Activated CD8-positive, alpha-beta memory T cell treated with anti-CD3 and anti-CD28 coated beads, Interleukin-2, amount 50 U/mL, for 48 hours (primary cell): ENCODE results near the gene PLXNB1.
"Not testable (repeated sequence)": the region's sequence is repeated elsewhere in the genome, so short reads cannot be mapped to it uniquely, and the experiment has no call there.

Experiments used
- DNase-seq: peaks from one replicate; pipeline ENCODE4 v3.0.0-alpha.2; 2020

PLXNB1 gene

DNA sequence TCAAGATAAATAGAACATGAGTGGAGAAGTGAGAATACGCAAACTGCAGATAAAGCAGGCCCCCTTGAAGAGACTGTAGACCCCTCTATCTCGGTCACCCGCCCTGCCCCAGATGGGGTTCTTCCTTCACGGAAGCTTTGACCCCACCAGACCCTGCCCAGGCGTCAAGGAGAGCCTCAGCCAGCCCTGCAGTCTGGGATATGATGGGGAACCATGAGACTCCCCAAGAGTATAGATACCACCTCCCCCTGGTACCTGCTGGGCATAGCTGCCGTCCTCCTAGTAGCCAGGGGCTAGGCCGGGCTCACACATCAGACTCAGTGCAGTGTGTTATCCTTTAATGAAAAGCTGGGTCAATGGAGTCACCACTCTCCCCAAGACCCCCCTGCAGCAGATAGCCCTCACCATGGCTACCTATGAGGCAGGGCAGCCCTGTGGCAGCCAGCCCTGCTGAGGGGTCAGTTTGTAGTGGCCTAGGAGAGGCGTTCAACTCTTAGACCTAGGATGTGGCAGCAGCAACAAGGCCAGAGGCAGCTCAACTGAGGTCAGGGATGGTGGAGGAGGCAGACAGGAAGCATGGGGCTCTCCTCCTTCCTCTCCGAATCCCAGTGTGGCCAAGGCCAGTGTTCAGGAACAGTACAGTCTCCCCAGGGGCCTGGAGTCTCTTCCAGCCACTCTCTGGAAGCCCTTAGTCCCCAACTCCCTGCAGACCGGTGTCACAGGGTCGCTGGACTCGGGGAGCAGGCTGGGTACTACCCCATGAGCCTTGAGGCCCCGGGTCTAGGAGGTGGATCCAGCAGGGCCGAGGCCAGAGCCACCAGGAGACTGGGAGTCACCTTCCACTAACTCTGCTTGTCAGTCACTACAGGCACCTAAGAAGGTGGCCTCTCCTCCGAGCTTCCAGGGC, 26.1 kb downstream of the PLXNB1 start:
- DNase-seq, result peak; percentile 51

DNA sequence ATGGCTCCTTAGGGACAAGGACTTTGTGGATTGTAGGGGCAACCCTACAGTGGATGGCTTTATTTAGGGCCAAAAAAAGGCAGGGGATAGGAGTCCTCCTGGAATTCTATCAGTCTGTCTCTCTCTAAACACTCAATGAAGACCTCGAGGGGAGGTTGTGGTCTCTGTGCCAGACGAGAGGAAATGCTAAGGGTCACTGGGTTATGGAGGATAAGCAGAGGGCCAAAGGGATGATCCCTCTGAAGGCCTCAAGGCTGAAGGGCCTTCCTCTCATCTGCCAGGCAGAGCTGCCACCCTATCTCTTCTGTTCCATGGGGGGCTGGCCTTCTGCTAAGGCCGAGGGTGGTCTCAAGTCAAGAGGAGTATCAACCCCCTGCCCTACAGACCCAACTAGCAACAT, 27.0 kb downstream of the PLXNB1 start:
- peak; percentile 35 for DNase-seq

DNA sequence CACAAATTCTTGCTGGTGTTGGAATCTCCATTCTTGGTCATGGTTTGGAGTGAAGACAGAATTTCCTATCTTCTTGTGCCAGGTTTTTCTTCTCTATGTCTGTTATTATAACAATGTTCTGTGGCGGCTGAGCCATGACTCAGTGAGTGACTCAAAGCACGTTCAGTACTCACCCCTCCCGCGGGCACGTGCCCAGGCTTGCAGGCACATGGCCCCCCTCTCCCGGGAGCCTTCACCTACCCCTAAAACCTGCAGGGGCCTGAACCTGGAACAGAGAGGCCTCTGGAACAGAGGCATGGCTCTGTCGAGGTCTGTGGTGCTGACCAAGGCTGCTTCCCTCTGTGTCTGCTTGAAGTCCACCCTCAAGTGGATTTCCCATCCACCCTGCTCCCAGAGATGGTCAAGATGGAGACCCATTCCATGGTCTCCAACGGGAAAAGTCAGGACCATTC, 27.6 kb downstream of the PLXNB1 start:
- peak; percentile 48 for DNase-seq

DNA sequence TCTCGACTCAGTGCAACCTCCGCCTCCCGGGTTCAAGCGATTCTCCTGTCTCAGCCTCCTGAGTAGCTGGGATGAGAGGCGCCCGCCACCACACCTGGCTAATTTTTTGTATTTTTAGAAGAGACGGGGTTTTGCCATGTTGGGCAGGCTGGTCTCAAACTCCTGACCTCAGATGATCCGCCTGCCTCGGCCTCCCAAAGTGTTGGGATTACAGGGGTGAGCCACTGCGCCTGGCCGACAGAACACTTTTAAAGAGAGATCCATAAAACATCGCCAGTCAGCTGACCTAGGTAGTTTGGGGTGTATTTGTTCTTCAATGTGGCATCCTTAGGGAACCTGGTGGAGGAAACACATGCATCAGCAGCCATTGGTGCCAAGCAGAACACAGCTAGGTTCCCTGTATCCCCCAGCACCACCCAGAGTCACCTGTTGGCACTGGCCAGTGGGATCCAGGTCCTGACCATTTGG, 28.4 kb downstream of the PLXNB1 start:
- DNase-seq, result not testable (repeated sequence)

DNA sequence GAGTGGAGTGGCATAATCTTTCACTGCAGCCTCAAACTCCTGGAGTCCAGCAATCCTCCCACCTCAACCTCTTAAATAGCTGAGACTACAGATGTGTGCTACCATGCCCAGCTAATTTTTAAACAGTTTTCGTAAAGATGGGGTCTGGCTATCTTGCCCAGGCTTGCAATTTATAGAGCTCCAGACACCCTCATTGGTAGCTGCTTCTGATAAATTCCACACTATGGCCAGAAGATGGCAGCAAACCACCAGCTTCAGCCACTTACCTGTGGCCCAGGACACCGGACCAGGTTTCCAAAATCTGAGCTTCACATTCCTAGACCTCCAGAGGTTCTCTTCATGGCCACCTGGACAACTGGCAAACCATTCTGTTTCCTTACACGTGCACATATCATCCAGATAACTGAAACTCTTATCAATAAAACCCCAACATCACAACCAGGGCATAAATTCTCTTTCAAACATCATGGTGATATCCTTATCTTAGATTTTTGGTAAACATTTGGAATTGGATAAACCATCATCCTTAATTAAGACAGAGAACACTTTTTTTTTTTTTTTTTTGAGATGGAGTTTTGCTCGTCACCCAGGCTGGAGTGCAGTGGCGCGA, 29.0 kb downstream of the PLXNB1 start:
- peak; percentile 68 for DNase-seq

DNA sequence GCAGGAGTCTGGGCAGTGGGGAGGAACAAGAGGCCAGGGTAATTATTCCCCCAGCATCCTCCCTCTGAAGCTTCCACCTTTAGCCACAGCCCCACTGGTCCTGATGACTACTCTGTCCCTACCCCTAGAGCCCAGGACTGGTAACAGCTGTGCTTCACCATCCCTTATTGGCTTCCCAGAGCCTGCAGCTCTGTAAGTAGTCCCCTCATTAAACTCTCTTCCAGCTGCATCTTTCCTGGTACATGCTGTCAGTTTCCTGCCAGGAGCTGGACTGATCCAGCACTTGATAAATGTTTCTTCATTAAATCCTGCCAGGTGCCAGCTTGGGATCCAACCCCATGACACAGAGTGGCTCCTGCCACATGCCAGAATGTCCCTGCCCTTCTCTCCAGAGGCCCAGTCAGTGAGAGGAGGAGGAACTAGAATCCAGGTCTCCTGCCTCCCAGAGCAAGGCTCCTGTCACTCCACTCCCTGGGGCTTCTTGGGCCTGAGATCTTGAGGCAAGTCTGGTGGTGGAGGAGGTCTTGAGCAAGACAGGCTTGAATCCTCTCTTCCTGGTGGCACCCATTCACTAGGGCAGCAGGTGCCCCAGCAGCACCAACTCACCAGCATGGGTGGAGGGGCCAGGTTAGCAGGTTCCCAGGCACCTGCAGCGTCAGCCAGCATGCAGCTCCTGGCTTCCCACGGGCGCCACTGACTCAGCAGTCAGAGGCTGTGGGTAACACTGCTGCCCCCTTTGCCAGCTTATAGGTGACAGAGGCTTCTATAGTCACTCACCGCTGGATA, 30.3 kb downstream of the PLXNB1 start:
- peak; percentile 48 for DNase-seq

DNA sequence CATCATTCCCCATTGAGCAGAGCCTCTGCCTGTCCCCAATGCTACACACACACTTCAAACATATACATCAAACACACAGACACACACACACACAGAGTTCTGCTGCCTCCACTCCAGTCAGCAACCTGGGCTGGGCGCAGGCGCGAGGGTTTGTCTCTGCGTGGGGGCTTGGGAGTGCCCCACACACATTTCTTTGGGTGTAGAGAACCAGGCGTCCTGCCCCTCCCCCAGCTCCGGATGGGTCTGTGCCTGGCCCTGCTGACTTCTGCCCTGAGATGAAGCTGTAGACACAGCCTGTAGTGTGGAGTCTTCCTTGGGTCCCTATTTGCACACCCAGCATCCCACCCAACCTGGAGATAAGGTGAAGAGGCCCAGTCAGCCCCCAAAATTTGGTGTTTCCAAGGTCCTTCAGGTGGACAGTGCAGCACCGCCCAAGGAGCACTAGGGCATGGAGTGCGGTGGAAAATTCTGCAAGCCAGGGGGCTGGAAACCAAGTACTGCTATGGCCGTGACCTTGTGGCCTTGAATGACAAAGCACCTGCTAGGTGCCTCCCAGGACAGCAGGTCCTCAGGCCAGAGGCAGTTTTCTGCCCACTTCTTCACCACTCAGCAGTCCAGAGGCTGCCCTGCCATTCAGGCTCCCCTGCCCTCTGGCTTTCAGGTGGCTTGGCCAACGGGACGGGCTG, 31.0 kb downstream of the PLXNB1 start:
- DNase-seq, result no peak

DNA sequence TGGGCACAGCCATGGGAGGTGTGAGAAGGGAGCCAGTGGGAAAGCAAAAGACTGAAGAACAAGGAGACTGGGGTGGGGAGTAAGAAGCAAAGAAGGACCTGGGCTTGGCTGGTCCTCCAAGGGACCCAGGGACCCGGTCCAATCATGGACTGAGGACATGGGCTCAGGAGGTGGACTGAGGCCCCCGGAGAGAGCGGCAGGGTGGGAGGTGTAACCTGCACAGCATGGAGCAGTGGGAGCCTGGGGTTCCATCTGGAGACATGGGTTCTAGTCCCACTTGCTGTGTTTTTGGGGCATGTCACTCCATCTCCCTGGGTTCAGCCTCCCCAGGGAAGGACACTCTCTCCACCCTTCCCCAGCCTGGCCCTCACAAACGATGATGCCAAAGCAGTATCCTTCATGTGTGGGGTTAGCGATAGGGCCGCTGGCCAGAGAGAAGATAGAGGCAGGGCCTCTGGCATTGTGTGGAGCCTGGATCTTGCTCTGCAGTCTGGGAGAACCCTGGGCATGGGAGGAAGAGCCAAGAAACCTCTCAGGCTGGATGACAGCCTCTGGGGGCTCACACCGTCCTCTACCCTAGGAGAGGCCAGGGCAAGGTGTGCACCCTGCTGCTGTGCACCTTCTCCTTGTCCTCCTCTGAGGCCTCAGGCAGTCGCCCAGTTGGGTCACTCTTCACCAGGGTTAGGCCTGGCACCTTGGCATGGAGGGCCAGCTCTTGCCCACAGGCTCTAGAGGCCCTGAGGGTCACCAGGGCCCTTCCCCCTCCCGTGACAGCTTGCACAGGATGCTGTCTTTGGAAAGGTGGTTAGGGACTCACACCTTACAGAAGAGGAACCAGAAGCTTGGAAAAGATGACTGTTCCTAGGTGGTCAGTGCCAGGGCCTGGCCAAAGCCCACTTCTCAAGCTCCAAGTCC, 31.9 kb downstream of the PLXNB1 start:
- no peak for DNase-seq

DNA sequence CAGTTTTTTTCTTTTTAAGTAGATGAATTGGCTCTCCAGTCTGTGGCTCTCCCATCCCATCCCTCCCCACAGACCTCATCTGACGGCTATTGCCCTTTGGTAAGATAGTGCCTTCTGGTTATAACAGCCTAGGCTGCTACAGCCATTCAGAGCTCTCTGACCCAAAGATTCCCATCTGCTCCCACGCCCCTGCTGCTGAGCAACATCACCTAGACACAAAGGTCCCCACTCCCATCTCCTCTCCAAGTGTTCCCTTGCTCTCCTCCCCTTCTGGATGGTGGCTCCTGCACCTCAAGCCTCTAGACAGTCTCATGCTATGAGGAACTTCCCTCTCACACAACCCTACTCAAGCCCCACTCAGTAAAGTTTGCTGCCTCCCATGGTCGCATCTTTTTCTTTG, 34.2 kb downstream of the PLXNB1 start:
- no peak for DNase-seq

DNA sequence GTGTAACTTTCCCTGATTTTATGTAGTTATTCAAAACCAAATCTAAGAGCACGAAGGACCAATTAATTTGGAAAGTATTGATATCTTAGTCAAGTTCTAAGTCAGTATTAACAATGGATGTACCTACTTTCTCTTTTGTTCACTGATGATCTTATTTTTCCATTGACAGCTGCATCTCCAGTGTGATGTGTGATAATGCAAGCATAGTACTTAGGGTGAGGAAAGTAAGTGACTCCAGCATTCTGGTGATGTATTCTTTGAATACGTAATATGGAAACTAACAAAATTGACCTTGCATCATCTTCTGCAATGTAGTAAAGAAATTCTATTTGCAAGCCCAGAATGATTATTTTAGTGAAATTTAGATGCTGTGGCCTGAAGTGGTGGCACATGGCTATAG, 35.5 kb downstream of the PLXNB1 start:
- no peak for DNase-seq

DNA sequence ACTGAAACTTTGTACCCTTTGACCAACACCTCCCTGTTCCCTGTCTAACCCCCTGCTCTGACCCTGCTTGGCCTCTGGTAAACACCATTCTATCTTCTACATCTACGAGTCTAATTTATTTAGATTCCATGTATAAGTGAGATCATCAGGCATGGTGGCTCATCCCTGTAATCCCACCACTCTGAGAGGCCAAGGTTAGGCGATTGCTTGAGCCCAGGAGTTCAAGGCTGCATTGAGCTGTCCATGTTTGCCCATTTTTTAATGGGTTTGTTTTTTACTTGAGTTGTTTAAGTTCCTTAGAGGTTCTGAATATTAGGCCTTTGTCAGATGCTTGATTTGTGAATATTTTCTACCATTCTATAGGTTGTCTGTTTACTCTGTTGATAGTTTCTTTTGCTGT, 40.9 kb downstream of the PLXNB1 start:
- DNase-seq, result no peak

DNA sequence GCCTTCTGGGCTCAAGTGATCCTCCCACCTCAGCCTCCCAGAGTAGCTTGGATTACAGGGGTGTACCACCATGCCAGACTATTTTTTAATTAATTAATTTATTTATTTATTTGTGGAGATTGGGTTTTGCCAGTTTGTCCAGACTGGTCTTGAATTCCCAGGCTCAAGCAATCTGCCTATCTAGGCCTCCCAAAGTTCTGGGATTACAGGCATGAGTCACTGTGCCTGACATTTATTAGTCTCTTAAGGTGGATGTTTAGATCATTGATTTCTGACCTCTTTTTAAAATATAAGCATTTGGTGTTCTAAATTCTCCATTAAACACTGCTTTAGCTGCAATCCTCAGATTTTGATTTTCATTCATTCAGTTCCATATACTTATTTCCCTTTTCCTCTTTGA, 42.3 kb downstream of the PLXNB1 start:
- no peak for DNase-seq

DNA sequence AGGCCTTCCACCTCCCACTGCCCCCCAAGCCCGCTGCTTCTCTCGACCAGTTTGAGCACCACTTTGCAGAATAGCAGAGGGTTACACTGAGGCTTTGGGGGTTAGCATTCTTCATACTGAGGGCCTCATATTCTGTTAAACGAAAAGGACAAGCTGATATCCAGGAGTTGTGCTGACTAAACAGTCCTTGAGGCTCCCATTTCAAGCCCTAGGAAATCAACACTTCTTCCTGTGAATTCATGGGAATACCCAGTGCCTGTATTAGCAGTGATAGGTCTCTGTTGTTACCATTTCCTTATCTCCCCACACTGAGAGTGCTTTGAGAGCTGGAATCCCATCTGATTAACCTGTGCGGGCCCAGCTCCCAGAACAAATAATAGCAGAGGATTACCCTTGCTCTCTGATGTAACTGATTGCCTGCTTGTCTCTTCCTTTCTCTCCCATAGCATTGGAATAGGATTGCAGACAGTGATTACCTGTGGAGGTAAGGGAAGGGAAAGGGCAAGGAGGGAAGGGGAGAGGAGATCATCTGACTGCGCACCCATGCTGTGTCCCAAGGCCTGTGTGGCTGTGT, 56.9 kb downstream of the PLXNB1 start:
- DNase-seq, result no peak

DNA sequence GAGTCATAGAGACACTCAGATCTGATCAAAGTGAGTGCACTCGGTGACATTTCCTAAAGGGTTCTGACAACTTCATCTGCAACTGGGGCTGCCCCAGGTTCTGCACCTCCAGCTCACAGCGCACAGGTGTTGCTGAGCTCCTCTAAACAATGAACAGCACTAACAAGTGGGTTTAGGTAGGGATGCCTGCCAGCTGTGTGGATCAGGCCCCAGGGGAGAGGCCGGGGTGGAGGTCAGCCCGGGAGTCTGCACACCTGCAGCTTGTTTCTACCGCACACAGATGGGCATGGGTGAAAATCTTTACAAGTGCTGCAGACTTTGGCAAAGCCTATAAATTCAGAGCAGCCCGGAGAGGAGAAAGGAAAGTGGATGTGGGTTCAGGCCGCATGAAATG, 57.5 kb downstream of the PLXNB1 start:
- no peak for DNase-seq

DNA sequence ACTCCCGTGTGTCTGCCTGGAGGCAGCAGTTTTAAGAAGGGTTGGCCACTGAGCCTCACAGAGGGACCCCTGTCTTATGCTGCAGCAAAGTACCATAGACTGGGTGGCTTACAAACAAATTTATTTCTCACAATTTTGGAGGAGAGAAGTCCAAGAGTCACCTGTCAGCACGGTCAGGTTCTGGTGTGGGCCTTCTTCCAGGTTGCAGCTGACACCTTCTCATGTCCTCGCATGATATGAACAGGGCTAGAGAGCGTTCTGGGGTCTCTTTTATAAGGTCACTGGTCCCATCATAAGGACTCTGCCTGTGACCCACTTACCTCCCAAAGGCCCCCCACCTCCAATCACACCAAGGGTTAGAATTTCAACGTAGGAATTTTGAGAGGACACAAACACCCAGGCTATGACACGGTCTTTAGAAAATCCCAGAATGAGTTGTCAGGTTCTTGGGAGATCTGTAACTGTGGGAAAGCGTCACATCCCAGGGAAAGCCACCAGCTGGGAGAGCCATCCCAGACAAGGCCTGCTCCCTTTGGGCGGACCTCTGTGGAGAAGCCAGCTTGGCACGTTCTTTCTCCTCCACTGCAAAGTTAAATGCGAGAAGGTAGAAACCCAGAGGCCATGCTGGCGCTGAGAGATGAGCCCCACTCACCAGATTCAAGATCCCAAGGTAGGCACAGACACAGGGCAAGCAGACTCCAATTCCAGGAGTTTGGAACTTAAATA, 58.1 kb downstream of the PLXNB1 start, which contains the start of gene FBXW12:
TSS of gene FBXW12 (plus strand) at position 569 of the 726 bp plus-strand sequence. CDS start 549 bp downstream, outside the sequence.
- DNase-seq, result no peak

DNA sequence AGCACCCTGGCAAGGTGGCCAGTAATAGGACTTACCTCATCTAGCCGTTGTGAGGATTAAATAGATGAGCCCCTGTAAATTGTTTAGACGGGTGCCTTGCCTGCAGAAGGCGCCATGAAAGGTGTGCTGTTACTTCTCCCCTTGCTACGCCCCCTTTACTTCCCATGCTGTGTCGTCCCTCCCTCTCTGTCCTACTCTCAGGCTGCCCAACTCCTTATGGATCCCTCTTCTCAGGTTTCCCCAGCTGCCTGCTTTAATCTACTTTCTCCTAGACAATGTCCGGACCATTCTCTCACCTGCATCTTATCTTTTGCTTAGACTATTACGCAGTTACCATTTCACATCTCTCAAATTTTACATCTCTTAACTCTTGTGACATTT, 59.6 kb downstream of the PLXNB1 start:
- DNase-seq, result no peak

DNA sequence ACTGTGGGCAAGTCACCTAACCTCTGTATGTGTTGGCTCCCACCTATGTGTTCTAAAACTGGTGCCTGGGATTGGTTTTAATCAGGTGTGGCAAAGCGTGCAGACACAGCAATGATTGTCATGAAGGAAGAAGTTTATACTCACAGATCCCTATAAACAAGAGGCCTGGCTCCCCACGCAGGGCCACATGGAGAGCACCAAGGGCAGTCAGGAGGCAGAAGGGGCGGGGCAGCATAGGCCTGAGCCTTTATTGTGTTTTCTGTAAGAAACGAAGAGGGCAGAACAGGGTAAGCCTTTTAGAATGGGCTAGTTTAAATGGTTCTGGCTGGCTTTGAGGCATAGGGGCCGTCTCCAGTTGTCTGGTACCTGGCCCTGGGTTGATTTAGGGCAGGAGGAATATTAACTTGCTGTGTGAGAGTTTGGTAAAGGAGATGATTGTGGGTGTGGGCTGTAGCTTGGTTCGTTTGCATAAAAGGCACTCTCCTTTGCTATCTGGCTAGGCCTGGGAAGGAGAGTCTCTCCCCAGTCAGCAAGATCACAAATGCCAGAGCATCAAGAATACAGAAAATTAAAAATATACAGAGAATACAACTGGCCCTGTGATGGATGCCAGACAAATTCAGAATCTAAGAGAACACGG, 60.1 kb downstream of the PLXNB1 start:
- DNase-seq, result no peak

DNA sequence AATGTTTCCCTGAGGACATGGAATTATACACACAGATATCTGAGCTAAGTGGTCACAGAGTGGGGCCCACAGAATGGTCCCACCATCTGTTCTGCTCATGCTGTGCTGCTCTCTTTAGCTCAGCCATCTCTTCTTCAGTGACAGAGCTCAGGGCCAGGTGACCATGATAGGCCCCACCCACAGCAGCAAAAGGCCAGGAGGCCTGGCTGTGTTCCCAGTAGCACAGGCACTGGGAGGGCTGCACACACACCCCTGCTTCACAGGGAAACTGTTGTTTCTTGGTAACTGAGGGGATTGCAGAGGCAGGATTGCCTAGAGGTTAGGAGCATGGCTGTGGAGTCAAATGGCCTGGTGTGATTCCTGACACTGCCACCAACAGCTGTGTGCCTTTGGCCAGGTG, 62.7 kb downstream of the PLXNB1 start:
- DNase-seq, result no peak

DNA sequence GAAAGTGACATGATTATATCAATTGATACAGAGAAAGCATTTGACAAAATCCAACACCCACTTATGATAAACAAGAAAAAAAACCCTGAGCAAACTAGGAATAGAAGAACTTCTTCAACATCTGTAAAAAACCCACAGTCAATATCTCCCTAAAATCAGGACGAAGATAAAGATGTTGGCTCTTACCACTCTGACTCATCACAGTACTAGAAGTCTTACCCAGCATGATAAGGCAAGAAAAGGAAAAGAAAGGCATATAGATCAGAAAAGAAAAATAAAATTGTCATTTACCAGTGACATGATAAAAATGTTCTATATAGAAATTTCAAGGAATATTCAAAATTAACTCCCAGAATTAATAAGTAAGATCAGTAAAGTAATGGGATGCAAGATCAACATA, 65.0 kb downstream of the PLXNB1 start:
- no peak for DNase-seq

DNA sequence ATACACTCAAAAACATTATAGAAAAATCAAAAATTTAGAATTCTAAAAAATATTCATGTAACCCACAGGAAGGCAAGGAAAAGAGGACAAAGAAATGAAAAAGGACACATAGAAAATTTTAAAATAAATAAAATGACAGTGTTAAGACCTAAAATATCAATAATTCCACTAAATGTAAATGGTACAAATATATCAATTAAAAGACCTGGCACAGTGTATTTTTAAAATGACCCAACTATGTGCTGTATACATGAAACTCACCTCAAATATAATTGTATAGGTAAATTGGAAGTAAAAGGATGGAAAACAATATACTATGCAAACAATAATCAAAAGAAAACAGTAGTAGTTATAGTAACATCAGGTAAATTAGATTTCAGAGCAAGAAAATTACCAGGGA, 68.0 kb downstream of the PLXNB1 start:
- no peak for DNase-seq
